CD4-positive, alpha-beta T cell treated with Interleukin-21 for 1 hour (primary cell): ENCODE measurements around the gene METTL14.

Source experiments
- DNase-seq: peaks from one replicate; pipeline ENCODE4 v3.0.0-alpha.2; 2020

The METTL14 gene

DNA sequence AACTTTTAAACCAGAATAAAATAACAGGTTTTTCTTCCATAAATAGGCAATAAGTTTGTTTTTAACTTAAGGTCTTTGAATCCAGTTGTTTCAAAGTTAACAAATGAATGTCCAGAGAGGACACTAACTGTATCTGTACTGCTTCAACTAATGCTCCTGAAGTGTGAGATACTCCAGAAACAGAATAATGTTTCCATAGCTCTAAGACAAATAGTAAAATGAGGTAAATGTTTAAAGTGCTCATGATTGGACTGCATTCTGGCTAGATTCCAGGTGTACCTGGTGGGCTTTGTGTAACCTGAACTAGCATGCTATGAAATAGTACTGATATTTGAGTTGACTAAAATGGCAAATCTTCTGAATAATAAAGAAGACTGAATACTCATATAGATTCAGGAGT, 51.7 kb downstream of the METTL14 start:
- no peak for DNase-seq

DNA sequence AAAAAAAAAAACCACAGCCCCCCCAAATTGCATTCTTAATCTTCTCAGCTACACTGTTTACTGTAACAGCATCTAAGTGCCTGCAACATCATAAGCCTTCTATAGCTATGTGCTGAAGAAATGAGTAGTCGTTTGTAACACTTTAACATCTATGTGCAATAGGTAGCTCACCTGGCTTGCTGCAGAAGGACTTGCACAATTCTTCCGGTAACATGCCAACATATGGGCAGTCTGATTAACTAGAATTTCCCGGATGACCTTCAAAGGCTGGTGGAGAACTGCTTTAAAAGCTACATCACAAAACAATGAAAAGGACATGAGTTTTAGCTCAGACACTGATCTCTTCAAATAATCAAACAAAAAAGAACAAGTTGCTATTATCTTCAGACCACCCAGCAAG, 52.9 kb downstream of the METTL14 start:
- DNase-seq = no peak

DNA sequence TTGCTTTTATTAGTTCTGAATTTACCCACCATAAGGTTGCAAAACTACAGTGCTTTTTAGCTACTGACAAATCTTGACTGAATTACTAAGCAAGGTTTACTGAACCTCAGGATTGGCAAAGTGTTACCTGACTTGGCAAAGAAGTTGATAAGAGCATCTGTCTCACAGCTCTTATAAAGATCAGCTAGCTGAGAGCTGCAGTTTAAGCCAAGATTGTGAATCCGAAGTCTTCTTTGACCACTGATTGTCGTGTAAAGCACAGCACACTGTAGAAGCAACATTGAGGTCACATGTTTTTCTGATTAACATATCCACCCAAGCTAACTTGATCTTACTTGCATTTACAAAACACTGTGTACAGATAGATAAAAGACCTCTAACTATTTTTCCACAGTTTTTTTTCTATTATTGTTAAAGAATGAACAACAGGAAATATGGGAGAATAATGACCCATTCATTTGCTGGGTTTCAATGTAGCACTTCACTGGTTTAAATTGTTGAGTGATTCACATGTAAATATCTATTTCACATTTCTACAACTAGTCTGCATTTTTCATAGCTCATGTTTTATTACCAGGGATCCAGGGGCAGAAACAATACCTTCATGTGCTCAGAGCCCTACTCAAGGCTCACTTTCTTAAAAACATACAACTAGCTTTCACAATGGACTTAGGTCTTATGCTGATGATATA, 54.0 kb downstream of the METTL14 start:
- DNase-seq = no peak

- peak; percentile 6 for DNase-seq
Measured at GRCh38 chr4:118740869-118741268, 55.7 kb downstream of the METTL14 start.

GRCh38 chr4:118741301-118741855, 56.2 kb downstream of the METTL14 start:
- DNase-seq = no peak

GRCh38 chr4:118742050-118742449, 56.9 kb downstream of the METTL14 start:
- DNase-seq = no peak

GRCh38 chr4:118743867-118744266, 58.7 kb downstream of the METTL14 start:
- DNase-seq = no peak

DNA sequence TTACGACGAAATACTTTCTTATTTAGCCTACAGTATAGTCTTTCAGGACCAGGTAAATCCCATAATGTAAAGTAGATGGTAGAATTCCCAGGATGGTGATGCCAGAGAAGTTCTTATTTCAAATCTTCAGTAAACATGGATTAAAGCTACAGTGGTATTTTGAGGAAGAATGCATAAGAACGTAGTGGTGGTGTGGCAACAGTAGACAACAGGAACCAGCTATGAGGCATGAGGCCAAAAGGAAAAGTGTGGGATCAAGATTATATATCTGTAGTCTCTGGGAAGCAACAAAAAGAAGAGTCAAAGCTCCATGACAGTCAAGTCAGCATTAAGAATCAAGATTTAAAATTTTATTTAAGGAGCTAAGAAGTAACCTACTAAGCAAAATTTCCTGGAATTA, 60.2 kb downstream of the METTL14 start:
- no peak for DNase-seq

DNA sequence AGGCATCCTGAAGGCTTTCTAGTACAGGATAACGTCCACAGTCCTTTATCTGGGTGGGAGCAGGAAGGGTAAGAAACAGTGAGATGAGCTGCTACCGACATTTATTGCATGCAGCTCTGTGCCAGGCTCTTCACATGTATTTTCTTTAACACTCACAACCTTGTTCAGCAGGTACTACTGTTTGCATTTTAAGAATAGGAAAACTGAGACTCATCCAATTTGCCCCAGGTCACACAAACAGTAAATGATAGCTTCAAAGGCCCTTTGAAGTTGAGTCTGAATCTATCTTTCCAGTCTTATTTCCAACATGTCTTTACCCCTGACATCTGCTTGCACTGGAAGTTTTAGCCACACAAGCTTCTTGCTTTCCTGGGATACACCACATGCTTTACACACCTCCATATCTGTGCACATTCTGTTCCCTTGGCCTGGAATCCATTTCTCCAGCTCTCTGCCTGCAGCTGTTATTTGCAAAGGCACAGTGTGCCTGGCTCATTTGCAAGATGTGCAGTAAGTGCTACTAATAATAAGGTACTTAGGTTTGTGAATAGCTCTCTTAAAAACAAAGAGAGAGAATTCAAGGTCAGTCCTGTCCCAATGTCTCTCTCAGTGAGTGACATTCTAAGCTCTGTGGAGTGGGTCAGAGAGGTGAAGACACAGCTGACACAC, 61.2 kb downstream of the METTL14 start:
- no peak for DNase-seq

GRCh38 chr4:118749347-118749988, 64.3 kb downstream of the METTL14 start:
- DNase-seq = no peak

- no peak for DNase-seq
Measured at GRCh38 chr4:118751629-118752323, 66.6 kb downstream of the METTL14 start.

DNA sequence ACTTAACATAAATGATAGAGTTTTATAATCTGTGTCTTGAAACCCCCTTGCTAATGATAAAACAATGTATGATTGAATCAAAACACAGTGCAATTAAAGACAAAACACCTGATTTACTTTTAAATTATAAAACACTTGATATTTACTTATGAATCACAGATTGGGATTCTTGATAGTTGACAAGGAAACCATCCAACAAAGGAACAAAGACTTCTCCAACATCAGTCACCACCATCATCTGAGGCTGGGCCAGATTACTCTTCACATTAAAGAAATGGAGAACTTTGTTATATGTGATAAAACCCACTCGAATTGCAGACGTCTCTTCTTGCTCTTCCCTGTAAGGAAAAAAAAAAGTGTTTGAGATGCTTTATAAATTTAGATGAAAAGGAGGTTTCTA, 67.4 kb downstream of the METTL14 start:
- DNase-seq = no peak

GRCh38 chr4:118753096-118753495, 67.9 kb downstream of the METTL14 start:
- no peak for DNase-seq

DNA sequence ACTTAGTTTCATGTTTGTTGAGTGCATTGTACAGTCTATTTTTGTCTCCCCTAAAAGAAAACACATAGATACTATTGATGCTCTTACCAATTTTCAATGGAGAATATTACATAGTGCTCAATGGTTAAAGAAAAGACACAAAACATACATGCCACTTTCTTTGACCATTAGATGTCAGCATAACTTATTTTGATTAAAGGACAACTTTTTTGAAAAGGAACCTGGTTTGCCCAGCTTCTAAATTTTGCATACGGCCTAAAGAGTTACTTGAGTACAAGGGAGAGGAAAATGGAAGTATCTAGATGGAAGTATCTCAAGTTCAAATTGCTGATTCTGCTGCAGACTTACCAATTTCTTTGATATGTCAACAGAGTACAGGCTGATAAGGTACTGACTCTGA, 68.5 kb downstream of the METTL14 start:
- no peak for DNase-seq

DNA sequence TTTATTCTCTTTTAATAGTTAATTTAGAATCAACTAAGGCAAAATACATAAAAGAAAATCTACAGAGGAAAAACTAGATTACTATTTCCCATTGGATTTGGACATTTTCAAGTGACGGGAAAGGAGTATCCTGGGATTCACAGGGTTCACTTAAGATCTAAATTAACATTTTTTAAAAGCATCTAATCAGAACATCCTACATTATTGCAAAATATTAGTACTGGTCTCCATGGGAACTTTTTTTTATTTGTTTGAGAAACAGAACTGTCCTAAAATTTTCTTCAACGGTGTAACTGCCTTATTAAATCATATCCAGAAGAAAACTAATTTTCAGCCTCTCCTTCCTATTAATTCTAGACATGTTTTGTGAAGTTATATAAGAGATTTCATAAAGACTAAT, 69.7 kb downstream of the METTL14 start:
- DNase-seq = no peak

DNA sequence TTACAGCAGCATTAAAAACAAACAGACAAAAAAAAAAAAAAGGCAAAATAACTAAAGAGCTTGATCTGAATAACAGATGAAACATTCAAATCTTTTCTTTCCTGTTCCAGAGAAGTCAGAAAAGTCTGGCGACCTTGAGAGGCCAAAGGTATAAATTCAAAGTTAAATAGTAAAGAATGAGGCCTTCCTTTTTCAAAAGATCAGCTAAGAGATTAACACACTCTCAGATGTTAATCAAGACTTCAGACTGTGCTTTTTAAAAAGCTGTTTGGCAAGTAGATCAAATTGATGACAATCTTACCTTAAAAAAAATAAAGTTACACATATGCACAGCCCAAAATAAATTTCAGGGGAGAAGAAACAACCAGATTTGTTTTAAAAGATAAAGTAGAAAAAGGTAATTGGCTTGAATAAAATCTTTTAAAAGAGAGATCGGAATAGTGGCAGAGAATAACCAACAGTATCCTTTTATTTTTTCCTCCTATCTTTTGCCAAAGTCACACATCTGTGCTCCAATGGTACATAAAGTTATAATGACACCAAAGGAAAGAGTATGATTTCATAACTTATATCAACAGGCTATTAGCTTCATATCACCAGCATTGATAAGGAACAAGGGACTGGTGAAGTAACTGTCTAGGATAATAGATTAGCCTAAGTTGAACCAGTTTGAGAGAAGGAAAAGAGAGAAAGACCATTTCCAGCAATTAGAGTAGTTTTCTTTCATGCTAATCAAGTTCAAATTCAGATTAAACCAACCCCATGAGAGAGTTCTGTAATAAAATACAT, 70.4 kb downstream of the METTL14 start:
- no peak for DNase-seq

GRCh38 chr4:118756429-118756828, 71.2 kb downstream of the METTL14 start:
- DNase-seq = no peak

DNA sequence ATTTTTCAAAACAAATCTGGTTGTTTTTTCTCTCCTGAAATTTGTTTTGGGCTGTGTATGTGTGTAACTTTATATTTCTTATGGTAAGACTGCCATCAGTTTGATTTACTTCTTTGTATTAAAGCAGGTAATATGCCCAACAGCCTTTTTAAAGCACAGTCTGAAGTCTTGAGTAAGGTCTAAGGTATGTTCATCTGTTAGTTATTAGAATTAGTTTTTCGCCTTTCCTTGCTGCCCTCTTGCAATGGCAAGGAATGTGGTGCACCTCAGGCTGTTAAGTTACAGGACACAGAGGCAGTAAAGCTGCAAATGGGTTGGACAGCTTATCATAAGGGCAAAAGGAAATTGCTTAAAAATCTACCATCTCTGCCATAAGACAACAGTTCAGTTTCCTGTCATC, 71.8 kb downstream of the METTL14 start:
- no peak for DNase-seq

GRCh38 chr4:118757761-118758251, 72.6 kb downstream of the METTL14 start:
- DNase-seq = no peak

GRCh38 chr4:118758293-118758692, 73.1 kb downstream of the METTL14 start:
- no peak for DNase-seq

DNA sequence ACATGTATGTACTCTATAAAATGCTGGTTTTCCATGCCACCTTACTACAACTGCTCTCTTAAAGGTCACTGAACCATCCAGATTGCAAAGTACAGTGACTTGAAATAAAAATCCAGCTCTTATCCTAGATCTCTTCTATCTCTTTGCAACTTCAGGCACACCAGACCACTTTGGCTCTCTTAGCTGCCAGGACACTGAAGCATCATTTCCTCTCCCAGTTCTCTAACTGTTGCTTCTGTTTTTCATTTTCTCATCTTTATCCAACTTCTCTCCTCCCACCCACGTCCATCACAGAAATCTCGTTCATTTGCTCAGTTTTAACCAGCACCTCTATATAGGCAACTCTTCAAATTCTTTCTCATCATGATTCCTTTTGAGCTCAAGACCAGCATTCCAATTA, 74.3 kb downstream of the METTL14 start:
- DNase-seq = no peak

DNA sequence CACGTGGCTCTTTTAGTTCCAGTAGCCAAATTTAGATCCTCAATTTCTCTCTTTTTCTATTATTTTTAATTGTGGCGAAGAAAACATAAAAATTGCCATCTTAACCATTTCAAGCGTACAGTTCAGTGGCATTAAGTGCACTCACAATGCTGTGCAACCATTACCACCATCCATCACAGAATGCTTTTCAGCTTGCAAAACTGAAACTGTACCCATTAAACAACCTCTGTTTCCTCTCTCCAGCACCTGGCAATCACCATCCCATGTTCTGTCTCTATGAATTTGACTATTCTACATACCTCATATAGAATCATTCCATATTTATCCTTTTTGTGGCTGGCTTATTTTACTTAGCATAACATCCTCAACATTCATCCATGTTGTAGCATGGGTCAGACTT, 74.9 kb downstream of the METTL14 start:
- no peak for DNase-seq
